ENCODE results near the gene NOLC1. TPM values are rescaled to one million over a fixed set of nuclear protein-coding genes. Genes with fewer than 3 reads are reported as not detected.

The NOLC1 gene
- total RNA-seq, 1 donor from 2014 or later = 260 TPM

GRCh38 chr10:102208311-102209035 lies 56.3 kb downstream of the NOLC1 start:
- no peak for DNase-seq (ENCODE audit: low spot score)
- no peak overlapping the region for H3K27ac Mint-ChIP-seq
- H3K36me3 Mint-ChIP-seq (ENCODE audit: low read depth) = no peaks in the 10 kb centered on the region
- intact Hi-C loops (cut with micrococcal nuclease) = no loop called here
- no peaks in the 10 kb centered on the region for H3K27me3 Mint-ChIP-seq (ENCODE audit: insufficient read depth)
- no peaks in the 10 kb centered on the region for H3K4me1 Mint-ChIP-seq (ENCODE audit: low read depth)
- H3K4me3 Mint-ChIP-seq = no peak overlapping the region
- H3K9me3 Mint-ChIP-seq = no peaks in the 10 kb centered on the region

- H3K36me3 Mint-ChIP-seq (ENCODE audit: low read depth) = no peaks in the 10 kb centered on the region
- DNase-seq (ENCODE audit: low spot score) = no peak
- H3K4me1 Mint-ChIP-seq (ENCODE audit: low read depth) = no peaks in the 10 kb centered on the region
- intact Hi-C loops (cut with micrococcal nuclease) = no loop called here
- no peak overlapping the region for H3K4me3 Mint-ChIP-seq
- H3K27ac Mint-ChIP-seq = no peak overlapping the region
- H3K9me3 Mint-ChIP-seq = no peaks in the 10 kb centered on the region
- peaks cover 1% of the 10 kb centered on the region for H3K27me3 Mint-ChIP-seq (ENCODE audit: insufficient read depth)
These were observed 59.6 kb downstream of the NOLC1 start for GRCh38 chr10:102211615-102212299.

Other genes starting within 250 kb of the NOLC1 start
- gene ARMH3, start 96.2 kb upstream of the NOLC1 start, total RNA-seq = 21.5 and 24.8 TPM in 2 replicates
- 24.5 and 26.8 TPM in 2 replicates for gene HPS6, start 87.0 kb upstream of the NOLC1 start, total RNA-seq
- gene LDB1, start 32.0 kb upstream of the NOLC1 start, total RNA-seq = 78.6 and 87.1 TPM in 2 replicates
- gene PPRC1, start 19.3 kb upstream of the NOLC1 start, total RNA-seq = 112 and 115 TPM in 2 replicates
- gene ELOVL3, start 73.9 kb downstream of the NOLC1 start, total RNA-seq = 0.18 TPM in 1 of 2 replicates, not detected in the other
- gene PITX3, start 89.1 kb downstream of the NOLC1 start, total RNA-seq = 0.17 and 0.44 TPM in 2 replicates
- 46.7 TPM in 2 replicates for gene GBF1, start 93.1 kb downstream of the NOLC1 start, total RNA-seq
- 307 and 322 TPM in 2 replicates for gene NFKB2, start 243.3 kb downstream of the NOLC1 start, total RNA-seq

Measured in activated T-helper 1 cell treated with anti-CD3 and anti-CD28 coated beads, Interleukin-12 subunit alpha, Interleukin-12 subunit beta, Interleukin-2, Interleukin-4 antibody, amounts not matched to agents 30 ng/mL and 10 ng/mL and 1 ng/mL, durations not matched to agents 14 hours and 24 hours and 36 hours (primary cell).